OCI-LY1 (cell line): ENCODE data around the gene PRKCZ.

ENCODE experiments used
- EZH2 ChIP-seq: fragments of 200-600 bp; sonication (generic), shearing (Covaris generic); IDR thresholded peaks from 2 replicates; pipeline ENCODE4 v1.8.0; 2017; ENCODE audit warnings: borderline replicate concordance, mixed run types, mild to moderate bottlenecking, antibody characterized with exemption, low read length, moderate library complexity, mixed read lengths
- TF ChIP-seq, protein P1 (sequence below): fragments of 200-600 bp; sonication (generic), shearing (Covaris generic); IDR thresholded peaks from 2 replicates; pipeline ENCODE4 v1.5.1; 2017; ENCODE audit warnings: mild to moderate bottlenecking, antibody characterized with exemption, low read length, moderate library complexity, mixed read lengths

DNA sequence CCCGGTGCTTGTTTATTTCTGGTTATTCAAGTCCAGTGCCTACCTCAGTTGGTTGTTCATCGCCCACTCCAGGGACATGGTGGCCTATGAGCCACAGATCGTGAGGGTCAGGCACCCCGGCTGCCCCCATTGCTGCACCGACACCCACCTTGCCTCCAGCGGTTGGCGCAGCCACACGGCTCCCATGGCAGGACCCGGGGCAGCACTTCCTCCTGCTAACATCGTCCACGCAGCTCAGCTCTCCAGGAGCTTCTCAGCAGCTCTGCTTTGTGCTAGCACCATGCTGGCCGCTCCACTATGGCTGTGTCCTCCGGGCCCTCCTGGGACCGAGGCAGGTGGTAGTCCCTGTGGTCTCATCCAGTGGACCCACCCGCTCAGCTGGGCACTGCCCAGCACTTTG lies 13.9 kb upstream of the PRKCZ start:
- TF ChIP-seq, protein P1, sequence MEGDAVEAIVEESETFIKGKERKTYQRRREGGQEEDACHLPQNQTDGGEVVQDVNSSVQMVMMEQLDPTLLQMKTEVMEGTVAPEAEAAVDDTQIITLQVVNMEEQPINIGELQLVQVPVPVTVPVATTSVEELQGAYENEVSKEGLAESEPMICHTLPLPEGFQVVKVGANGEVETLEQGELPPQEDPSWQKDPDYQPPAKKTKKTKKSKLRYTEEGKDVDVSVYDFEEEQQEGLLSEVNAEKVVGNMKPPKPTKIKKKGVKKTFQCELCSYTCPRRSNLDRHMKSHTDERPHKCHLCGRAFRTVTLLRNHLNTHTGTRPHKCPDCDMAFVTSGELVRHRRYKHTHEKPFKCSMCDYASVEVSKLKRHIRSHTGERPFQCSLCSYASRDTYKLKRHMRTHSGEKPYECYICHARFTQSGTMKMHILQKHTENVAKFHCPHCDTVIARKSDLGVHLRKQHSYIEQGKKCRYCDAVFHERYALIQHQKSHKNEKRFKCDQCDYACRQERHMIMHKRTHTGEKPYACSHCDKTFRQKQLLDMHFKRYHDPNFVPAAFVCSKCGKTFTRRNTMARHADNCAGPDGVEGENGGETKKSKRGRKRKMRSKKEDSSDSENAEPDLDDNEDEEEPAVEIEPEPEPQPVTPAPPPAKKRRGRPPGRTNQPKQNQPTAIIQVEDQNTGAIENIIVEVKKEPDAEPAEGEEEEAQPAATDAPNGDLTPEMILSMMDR: no peak
- TF ChIP-seq EZH2: no peak
